Vagina (tissue), 2 donors: ENCODE data around the gene IFNGR2. TPM values are rescaled to one million over a fixed set of nuclear protein-coding genes. Genes with fewer than 3 reads are reported as not detected.

Source experiments
- DNase-seq, 2 donors: peaks; one replicate each; pipeline ENCODE4 v3.0.0-alpha.2; 2017; ENCODE audit errors: extremely low spot score in 2 of 2
- H3K27ac ChIP-seq: fragments of 200-600 bp; sonication (generic); one replicate; pipeline ENCODE4 v1.5.1; 2019
- H3K27me3 ChIP-seq: fragments of 200-600 bp; sonication (generic); one replicate; pipeline ENCODE4 v1.5.1; 2019
- H3K36me3 ChIP-seq, 2 donors: fragments of 200-600 bp; sonication (generic); one replicate each; pipeline ENCODE4 v1.5.1; 2017 to 2019
- H3K4me1 ChIP-seq: fragments of 200-600 bp; sonication (generic); one replicate; pipeline ENCODE4 v1.5.1; 2019
- H3K4me3 ChIP-seq, 2 donors: fragments of 200-600 bp; sonication (generic); 1 replicate in 1 of 2; 2 replicates in 1 of 2; pipeline ENCODE4 v1.5.1; 2016 to 2019
- H3K9me3 ChIP-seq: fragments of 200-600 bp; sonication (generic); one replicate; pipeline ENCODE4 v1.5.1; 2019
- POLR2A ChIP-seq, 2 donors: fragments of 450-650 bp; IDR thresholded peaks; one replicate each; pipeline ENCODE4 v1.6.1; 2017; ENCODE audit warnings: antibody characterized with exemption in 2 of 2, mild to moderate bottlenecking in 2 of 2, moderate library complexity in 2 of 2
- POLR2AphosphoS5 ChIP-seq, 2 donors: sonication (generic); formaldehyde crosslinking; IDR thresholded peaks; one replicate each; pipeline ENCODE4 v1.9.0; 2017; ENCODE audit warnings: antibody characterized with exemption in 2 of 2, mild to moderate bottlenecking in 2 of 2, low read depth in 1 of 2; ENCODE audit not compliant: insufficient read depth in 1 of 2
- intact Hi-C: fragments of 100-400 bp; cut with DNase I; formaldehyde crosslinking; loops from one replicate; pipeline ENCODE4 v1.15.1; 2023
- total RNA-seq: library from RNA; depleted of rRNA; stranded (reverse); fragments of >200 nt; gene quantifications from one replicate; pipeline ENCODE4 v1.2.3, GENCODE V29; 2016
- TF ChIP-seq, protein P1 (sequence below), 3 experiments: fragments of 450-650 bp in 2 of 3; fragments of 200-600 bp in 1 of 3; sonication (generic) in 1 of 3; IDR thresholded peaks; one replicate each; pipeline ENCODE4 v1.5.1; 2017 to 2019; ENCODE audit warnings: antibody characterized with exemption in 3 of 3, mild to moderate bottlenecking in 2 of 3, moderate library complexity in 2 of 3

Gene IFNGR2
- total RNA-seq, 1 donor from 2014 or later, result 89.6 TPM

DNA sequence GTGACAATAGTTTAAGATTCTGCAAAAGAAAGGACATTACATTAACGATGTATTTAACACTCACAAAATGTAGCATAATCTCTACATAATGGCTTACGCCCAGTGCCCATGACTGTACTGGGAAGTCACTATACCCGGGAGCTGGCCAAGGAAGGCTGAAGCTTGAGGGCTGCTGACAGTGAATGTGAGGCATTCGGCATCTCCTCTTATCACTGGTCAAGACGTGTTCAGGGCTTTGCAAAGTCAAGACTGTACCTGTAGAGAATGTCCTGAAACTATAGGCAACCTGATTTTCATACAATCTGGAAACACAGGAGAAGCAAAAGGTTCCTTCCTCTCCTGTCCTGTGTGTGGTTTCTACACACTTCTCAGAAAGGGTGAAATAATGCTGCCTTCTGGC is 12.7 kb upstream of the IFNGR2 start:
- TF ChIP-seq, protein P1, sequence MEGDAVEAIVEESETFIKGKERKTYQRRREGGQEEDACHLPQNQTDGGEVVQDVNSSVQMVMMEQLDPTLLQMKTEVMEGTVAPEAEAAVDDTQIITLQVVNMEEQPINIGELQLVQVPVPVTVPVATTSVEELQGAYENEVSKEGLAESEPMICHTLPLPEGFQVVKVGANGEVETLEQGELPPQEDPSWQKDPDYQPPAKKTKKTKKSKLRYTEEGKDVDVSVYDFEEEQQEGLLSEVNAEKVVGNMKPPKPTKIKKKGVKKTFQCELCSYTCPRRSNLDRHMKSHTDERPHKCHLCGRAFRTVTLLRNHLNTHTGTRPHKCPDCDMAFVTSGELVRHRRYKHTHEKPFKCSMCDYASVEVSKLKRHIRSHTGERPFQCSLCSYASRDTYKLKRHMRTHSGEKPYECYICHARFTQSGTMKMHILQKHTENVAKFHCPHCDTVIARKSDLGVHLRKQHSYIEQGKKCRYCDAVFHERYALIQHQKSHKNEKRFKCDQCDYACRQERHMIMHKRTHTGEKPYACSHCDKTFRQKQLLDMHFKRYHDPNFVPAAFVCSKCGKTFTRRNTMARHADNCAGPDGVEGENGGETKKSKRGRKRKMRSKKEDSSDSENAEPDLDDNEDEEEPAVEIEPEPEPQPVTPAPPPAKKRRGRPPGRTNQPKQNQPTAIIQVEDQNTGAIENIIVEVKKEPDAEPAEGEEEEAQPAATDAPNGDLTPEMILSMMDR (IDR thresholded peaks at IDR 0.05), result no peak
- TF ChIP-seq POLR2A (IDR thresholded peaks at IDR 0.05) (no peak), POLR2AphosphoS5 (IDR thresholded peaks at IDR 0.05; ENCODE audit: insufficient read depth in 1 of 2, low read depth in 1 of 2) (no peak)
- no peak overlapping the region for H3K27ac ChIP-seq
- intact Hi-C loops, result no loop called here
- DNase-seq, result no peak
- no peak overlapping the region for H3K4me3 ChIP-seq
- H3K4me1 ChIP-seq, result peaks cover 1% of the 10 kb centered on the region
- H3K27me3 ChIP-seq, result no peaks in the 10 kb centered on the region
- no peaks in the 10 kb centered on the region for H3K36me3 ChIP-seq
- H3K9me3 ChIP-seq, result no peaks in the 10 kb centered on the region

- DNase-seq, result no peak
- intact Hi-C loops, result no loop called here
- H3K4me3 ChIP-seq, result no peak overlapping the region
- TF ChIP-seq POLR2A (IDR thresholded peaks at IDR 0.05), result no peak
- TF ChIP-seq, protein P1 (IDR thresholded peaks at IDR 0.05), result no peak
- TF ChIP-seq POLR2AphosphoS5 (IDR thresholded peaks at IDR 0.05; ENCODE audit: insufficient read depth in 1 of 2, low read depth in 1 of 2), result no peak
- no peaks in the 10 kb centered on the region for H3K36me3 ChIP-seq
- H3K9me3 ChIP-seq, result no peaks in the 10 kb centered on the region
- H3K27ac ChIP-seq, result no peak overlapping the region
- H3K27me3 ChIP-seq, result no peaks in the 10 kb centered on the region
- H3K4me1 ChIP-seq, result peaks cover 9% of the 10 kb centered on the region
Observed at GRCh38 chr21:33391656-33392055, 11.6 kb upstream of the IFNGR2 start.

GRCh38 chr21:33392284-33392985 is 10.8 kb upstream of the IFNGR2 start:
- DNase-seq, result no peak

DNA sequence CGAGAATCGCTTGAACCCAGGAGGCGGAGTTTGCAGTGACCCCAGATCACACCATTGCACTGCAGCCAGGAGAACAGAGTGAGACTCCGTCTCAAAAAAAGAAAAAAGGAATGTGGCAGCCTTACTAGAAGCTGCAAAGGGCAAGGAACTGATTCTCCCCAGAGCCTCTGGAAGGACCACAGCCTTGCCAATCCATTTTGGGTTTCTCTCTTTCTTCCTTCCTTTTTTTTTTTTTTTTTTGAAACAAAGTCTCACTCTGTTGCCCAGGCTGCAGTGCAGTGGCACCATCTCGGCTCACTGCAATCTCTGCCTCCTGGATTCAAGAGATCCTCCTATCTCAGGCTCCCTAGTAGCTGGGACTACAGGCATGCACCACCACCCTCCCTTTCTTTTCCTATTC is 9.9 kb upstream of the IFNGR2 start:
- Histone ChIP-seq H3K4me3 (no peak overlapping the region), H3K9me3 (no peaks in the 10 kb centered on the region), H3K27ac (no peak overlapping the region), H3K27me3 (no peaks in the 10 kb centered on the region), H3K36me3 (no peaks in the 10 kb centered on the region), H3K4me1 (peaks cover 9% of the 10 kb centered on the region)
- TF ChIP-seq POLR2A (IDR thresholded peaks at IDR 0.05), result no peak
- no peak for TF ChIP-seq POLR2AphosphoS5 (IDR thresholded peaks at IDR 0.05; ENCODE audit: insufficient read depth in 1 of 2, low read depth in 1 of 2)
- TF ChIP-seq, protein P1 (IDR thresholded peaks at IDR 0.05), result no peak
- intact Hi-C loops, result no loop called here
- no peak for DNase-seq

More at GRCh38 chr21:33392284-33392985, 10.8 kb upstream of the IFNGR2 start:
- no peak overlapping the region for H3K4me3 ChIP-seq
- peaks cover 9% of the 10 kb centered on the region for H3K4me1 ChIP-seq
- TF ChIP-seq, protein P1 (IDR thresholded peaks at IDR 0.05), result no peak
- TF ChIP-seq POLR2A (IDR thresholded peaks at IDR 0.05), result no peak
- TF ChIP-seq POLR2AphosphoS5 (IDR thresholded peaks at IDR 0.05; ENCODE audit: insufficient read depth in 1 of 2, low read depth in 1 of 2), result no peak
- no peak overlapping the region for H3K27ac ChIP-seq
- no peaks in the 10 kb centered on the region for H3K27me3 ChIP-seq
- H3K9me3 ChIP-seq, result no peaks in the 10 kb centered on the region
- intact Hi-C loops, result no loop called here
- H3K36me3 ChIP-seq, result no peaks in the 10 kb centered on the region

DNA sequence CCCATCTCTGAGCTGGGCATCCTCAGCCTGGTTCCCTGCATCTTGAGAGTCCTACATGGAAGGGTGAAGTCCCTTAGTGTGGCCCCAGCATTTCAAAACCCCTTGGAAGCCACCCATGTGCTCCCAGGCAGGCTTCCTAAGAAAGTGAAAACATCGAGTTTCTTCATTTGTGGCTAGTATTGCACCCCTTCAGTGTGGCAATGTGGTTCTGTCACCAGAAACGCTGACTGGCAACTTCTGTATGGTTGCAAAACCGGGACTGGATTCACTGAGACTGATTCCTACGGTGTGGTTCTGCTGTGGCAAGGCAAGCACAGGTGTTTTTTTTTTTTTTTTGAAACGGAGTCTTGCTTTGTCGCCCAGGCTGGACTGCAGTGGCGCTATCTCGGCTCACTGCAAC is 9.0 kb upstream of the IFNGR2 start:
- intact Hi-C loops, result no loop called here

More for the DNA sequence above, 9.0 kb upstream of the IFNGR2 start:
- H3K36me3 ChIP-seq, result no peaks in the 10 kb centered on the region
- no peak for DNase-seq
- no peak overlapping the region for H3K4me3 ChIP-seq
- TF ChIP-seq POLR2AphosphoS5 (IDR thresholded peaks at IDR 0.05; ENCODE audit: insufficient read depth in 1 of 2, low read depth in 1 of 2), result no peak
- no peak for TF ChIP-seq POLR2A (IDR thresholded peaks at IDR 0.05)
- TF ChIP-seq, protein P1 (IDR thresholded peaks at IDR 0.05), result no peak
- no peak overlapping the region for H3K27ac ChIP-seq
- H3K9me3 ChIP-seq, result no peaks in the 10 kb centered on the region
- H3K4me1 ChIP-seq, result peaks cover 9% of the 10 kb centered on the region
- H3K27me3 ChIP-seq, result no peaks in the 10 kb centered on the region
